Uterus (tissue), 2 donors: Measurements from ENCODE around the gene ACTMAP.

Experiments
- POLR2A ChIP-seq, 2 donors: fragments of 450-650 bp; IDR thresholded peaks; one replicate each; pipeline ENCODE4 v1.6.1; 2016; ENCODE audit warnings: antibody characterized with exemption in 2 of 2, mild to moderate bottlenecking in 1 of 2, moderate library complexity in 1 of 2
- TF ChIP-seq, protein P1 (sequence below), 4 experiments: fragments of 200-600 bp in 2 of 4; fragments of 450-650 bp in 2 of 4; sonication (generic) in 2 of 4; IDR thresholded peaks; one replicate each; pipeline ENCODE4 v1.5.1; 2016 to 2019; ENCODE audit warnings: antibody characterized with exemption in 4 of 4, mild to moderate bottlenecking in 2 of 4, moderate library complexity in 1 of 4

GRCh38 chr19:40739871-40740703 is 10.2 kb downstream of the ACTMAP start:
- TF ChIP-seq, protein P1, sequence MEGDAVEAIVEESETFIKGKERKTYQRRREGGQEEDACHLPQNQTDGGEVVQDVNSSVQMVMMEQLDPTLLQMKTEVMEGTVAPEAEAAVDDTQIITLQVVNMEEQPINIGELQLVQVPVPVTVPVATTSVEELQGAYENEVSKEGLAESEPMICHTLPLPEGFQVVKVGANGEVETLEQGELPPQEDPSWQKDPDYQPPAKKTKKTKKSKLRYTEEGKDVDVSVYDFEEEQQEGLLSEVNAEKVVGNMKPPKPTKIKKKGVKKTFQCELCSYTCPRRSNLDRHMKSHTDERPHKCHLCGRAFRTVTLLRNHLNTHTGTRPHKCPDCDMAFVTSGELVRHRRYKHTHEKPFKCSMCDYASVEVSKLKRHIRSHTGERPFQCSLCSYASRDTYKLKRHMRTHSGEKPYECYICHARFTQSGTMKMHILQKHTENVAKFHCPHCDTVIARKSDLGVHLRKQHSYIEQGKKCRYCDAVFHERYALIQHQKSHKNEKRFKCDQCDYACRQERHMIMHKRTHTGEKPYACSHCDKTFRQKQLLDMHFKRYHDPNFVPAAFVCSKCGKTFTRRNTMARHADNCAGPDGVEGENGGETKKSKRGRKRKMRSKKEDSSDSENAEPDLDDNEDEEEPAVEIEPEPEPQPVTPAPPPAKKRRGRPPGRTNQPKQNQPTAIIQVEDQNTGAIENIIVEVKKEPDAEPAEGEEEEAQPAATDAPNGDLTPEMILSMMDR (IDR thresholded peaks at IDR 0.05): no peak
- no peak for TF ChIP-seq POLR2A (IDR thresholded peaks at IDR 0.05)
